ENCODE results near the gene ZBTB5.

GRCh38 chr9:37464006-37464405 lies 1.2 kb downstream of the ZBTB5 start:
- TF ChIP-seq POLR2A (IDR thresholded peaks at IDR 0.05) (no peak), CTCF (IDR thresholded peaks at IDR 0.05) (no peak)
